HG02884 (cell line): Measurements from ENCODE around the gene NT5DC4.

Experiments
- ATAC-seq: cut with Tn5 transposase; IDR thresholded peaks from one replicate; pipeline ENCODE4 v1.9.1; 2021; ENCODE audit warnings: mild to moderate bottlenecking, moderate library complexity; ENCODE audit not compliant: unreplicated experiment

The NT5DC4 gene

GRCh38 chr2:112722816-112723546, 2.2 kb downstream of the NT5DC4 start:
- ATAC-seq: no peak

- ATAC-seq: no peak
Observed at GRCh38 chr2:112723547-112723940, 2.7 kb downstream of the NT5DC4 start.

- ATAC-seq: no peak
Observed at GRCh38 chr2:112723995-112724394, 3.2 kb downstream of the NT5DC4 start.

- no peak for ATAC-seq
Observed at GRCh38 chr2:112724591-112725525, 4.0 kb downstream of the NT5DC4 start.

- ATAC-seq: peak; percentile 50
Observed at GRCh38 chr2:112725545-112726457, 5.0 kb downstream of the NT5DC4 start.

GRCh38 chr2:112726487-112727190, 5.8 kb downstream of the NT5DC4 start:
- peak; percentile 80 for ATAC-seq

- ATAC-seq: no peak
Observed at GRCh38 chr2:112727276-112728028, 6.6 kb downstream of the NT5DC4 start.

- ATAC-seq: no peak
Observed at GRCh38 chr2:112728029-112728362, 7.2 kb downstream of the NT5DC4 start.

GRCh38 chr2:112728378-112729175, 7.8 kb downstream of the NT5DC4 start:
- ATAC-seq: no peak

GRCh38 chr2:112730216-112730615, 9.4 kb downstream of the NT5DC4 start:
- ATAC-seq: no peak

GRCh38 chr2:112730791-112731190, 10.0 kb downstream of the NT5DC4 start:
- ATAC-seq: no peak

GRCh38 chr2:112731479-112731878, 10.7 kb downstream of the NT5DC4 start:
- no peak for ATAC-seq

GRCh38 chr2:112733456-112733855, 12.6 kb downstream of the NT5DC4 start:
- ATAC-seq: no peak

- ATAC-seq: no peak
Observed at GRCh38 chr2:112733871-112734270, 13.1 kb downstream of the NT5DC4 start.

- ATAC-seq: no peak
Observed at GRCh38 chr2:112737542-112738232, 16.9 kb downstream of the NT5DC4 start.

- no peak for ATAC-seq
Observed at GRCh38 chr2:112740527-112740926, 19.7 kb downstream of the NT5DC4 start.

GRCh38 chr2:112749755-112750559, 29.1 kb downstream of the NT5DC4 start:
- no peak for ATAC-seq

- no peak for ATAC-seq
Observed at GRCh38 chr2:112750560-112750843, 29.7 kb downstream of the NT5DC4 start.
